ENCODE results near the gene IRAK3. TPM values are rescaled to one million over a fixed set of nuclear protein-coding genes. Genes with fewer than 3 reads are reported as not detected.

IRAK3 gene
- total and polyA plus RNA-seq, 8 donors: 18.5 to 71.7 (median 35.7) TPM

DNA sequence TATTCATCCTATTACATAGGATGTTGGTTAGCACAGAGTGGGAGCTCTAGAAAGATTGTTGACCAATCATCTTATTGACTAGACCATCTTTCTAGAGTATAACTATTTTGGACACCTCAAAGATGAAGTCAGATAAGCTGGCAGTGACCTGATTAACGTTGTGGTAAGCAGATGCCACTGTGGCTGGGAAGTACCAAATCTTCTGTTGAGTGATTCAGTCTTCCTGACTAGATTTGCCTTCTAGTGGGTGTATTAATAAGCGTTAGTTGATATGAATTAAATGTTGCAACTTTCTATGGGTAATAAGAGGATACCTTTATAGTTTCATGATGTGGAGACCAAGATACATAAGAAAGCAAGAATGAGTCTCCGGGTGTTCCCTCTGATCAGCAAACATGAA, 62.0 kb downstream of the IRAK3 start:
- intact Hi-C loops (cut with DNase I): no loop called here

DNA sequence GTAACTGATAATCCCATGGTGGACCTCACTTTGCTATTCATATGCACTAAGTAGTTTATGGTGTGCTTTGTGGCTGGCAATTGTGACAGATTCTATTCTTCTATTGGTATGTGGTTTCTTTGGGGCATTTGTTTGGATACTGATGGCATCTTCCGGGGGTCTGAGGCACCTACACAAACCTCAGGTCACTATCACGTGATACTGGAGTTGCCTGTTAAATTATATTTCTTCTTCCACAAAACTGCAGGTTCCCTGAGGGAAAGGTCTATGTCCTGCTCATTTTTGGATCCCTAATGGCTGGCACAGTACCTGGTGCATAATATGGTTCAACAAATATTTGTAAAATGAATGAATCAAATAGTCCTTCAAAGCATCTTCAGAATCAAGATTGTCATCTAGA, 63.8 kb downstream of the IRAK3 start:
- TF ChIP-seq, protein P1, sequence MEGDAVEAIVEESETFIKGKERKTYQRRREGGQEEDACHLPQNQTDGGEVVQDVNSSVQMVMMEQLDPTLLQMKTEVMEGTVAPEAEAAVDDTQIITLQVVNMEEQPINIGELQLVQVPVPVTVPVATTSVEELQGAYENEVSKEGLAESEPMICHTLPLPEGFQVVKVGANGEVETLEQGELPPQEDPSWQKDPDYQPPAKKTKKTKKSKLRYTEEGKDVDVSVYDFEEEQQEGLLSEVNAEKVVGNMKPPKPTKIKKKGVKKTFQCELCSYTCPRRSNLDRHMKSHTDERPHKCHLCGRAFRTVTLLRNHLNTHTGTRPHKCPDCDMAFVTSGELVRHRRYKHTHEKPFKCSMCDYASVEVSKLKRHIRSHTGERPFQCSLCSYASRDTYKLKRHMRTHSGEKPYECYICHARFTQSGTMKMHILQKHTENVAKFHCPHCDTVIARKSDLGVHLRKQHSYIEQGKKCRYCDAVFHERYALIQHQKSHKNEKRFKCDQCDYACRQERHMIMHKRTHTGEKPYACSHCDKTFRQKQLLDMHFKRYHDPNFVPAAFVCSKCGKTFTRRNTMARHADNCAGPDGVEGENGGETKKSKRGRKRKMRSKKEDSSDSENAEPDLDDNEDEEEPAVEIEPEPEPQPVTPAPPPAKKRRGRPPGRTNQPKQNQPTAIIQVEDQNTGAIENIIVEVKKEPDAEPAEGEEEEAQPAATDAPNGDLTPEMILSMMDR (IDR thresholded peaks at IDR 0.05): no peak
- Histone ChIP-seq H3K36me3 (peaks cover 0 to 50% of the 10 kb centered on the region in 2 donors), H3K9me3 (no peaks in the 10 kb centered on the region), H3K4me1 (no peaks in the 10 kb centered on the region), H3K27ac (no peak overlapping the region), H3K27me3 (no peaks in the 10 kb centered on the region), H3K4me3 (no peak overlapping the region)
- no peak for DNase-seq
- intact Hi-C loops (cut with DNase I): no loop called here
- ATAC-seq: no peak

More for the DNA sequence above, 62.0 kb downstream of the IRAK3 start:
- TF ChIP-seq, protein P1 (IDR thresholded peaks at IDR 0.05): no peak
- DNase-seq: no peak
- no peaks in the 10 kb centered on the region for H3K9me3 ChIP-seq
- no peak overlapping the region for H3K27ac ChIP-seq
- H3K27me3 ChIP-seq: no peaks in the 10 kb centered on the region
- H3K4me3 ChIP-seq: no peak overlapping the region
- H3K4me1 ChIP-seq: peaks cover 0 to 4% of the 10 kb centered on the region in 2 donors
- peaks cover 0 to 68% of the 10 kb centered on the region in 2 donors for H3K36me3 ChIP-seq
- ATAC-seq: no peak

- intact Hi-C loops (cut with DNase I): no loop called here
- no peak for ATAC-seq
Measured at GRCh38 chr12:66255737-66256136, 66.7 kb downstream of the IRAK3 start.

DNA sequence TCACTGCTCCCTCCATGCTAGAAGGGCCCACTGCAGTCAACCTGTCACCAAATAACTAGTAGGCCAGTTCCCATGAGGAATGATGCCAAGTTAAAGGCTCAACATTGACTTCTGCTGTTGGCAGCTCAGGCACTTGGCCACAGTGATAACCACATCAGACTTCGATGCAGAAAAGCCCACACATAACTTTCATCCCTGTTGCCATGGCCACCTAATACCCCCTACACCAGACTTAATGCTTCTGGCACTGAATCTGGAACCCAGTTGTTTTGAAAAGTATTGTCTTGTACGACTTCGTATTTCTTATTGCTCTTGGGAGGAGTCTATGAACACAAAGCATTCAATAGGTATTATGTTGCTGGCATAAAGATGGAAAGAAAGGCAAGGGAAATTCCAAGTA, 69.0 kb downstream of the IRAK3 start:
- intact Hi-C loops (cut with DNase I): no loop called here
- TF ChIP-seq, protein P1 (IDR thresholded peaks at IDR 0.05): no peak
- H3K36me3 ChIP-seq: no peaks in the 10 kb centered on the region

More at GRCh38 chr12:66255737-66256136, 66.7 kb downstream of the IRAK3 start:
- no peak overlapping the region for H3K27ac ChIP-seq
- DNase-seq: no peak
- no peaks in the 10 kb centered on the region for H3K9me3 ChIP-seq
- TF ChIP-seq, protein P1 (IDR thresholded peaks at IDR 0.05): no peak
- no peaks in the 10 kb centered on the region for H3K27me3 ChIP-seq
- no peaks in the 10 kb centered on the region for H3K4me1 ChIP-seq
- no peak overlapping the region for H3K4me3 ChIP-seq
- peaks cover 0 to 21% of the 10 kb centered on the region in 2 donors for H3K36me3 ChIP-seq

GRCh38 chr12:66262737-66263136, 73.7 kb downstream of the IRAK3 start:
- no peaks in the 10 kb centered on the region for H3K9me3 ChIP-seq
- intact Hi-C loops (cut with DNase I): no loop called here
- H3K27ac ChIP-seq: no peak overlapping the region
- no peaks in the 10 kb centered on the region for H3K27me3 ChIP-seq
- no peak overlapping the region for H3K4me3 ChIP-seq
- DNase-seq (no peak), ATAC-seq (no peak)
- H3K4me1 ChIP-seq: peaks cover 0 to 5% of the 10 kb centered on the region in 2 donors
- no peaks in the 10 kb centered on the region for H3K36me3 ChIP-seq
- TF ChIP-seq, protein P1 (IDR thresholded peaks at IDR 0.05): no peak

More for the DNA sequence above, 69.0 kb downstream of the IRAK3 start:
- no peak for ATAC-seq
- DNase-seq: no peak
- Histone ChIP-seq H3K9me3 (no peaks in the 10 kb centered on the region), H3K27me3 (no peaks in the 10 kb centered on the region), H3K4me1 (no peaks in the 10 kb centered on the region), H3K4me3 (no peak overlapping the region), H3K27ac (no peak overlapping the region)
